NCI-H2081 (cell line): ENCODE results near the gene OVCA2.
"Not testable (repeated sequence)": the region's sequence is repeated elsewhere in the genome, so short reads cannot be mapped to it uniquely, and the experiment has no call there.

Source experiments
- DNase-seq, 2 experiments: peaks; one replicate each; lab custom pipeline; 2025; lab: John Stamatoyannopoulos, UW

The OVCA2 gene

DNA sequence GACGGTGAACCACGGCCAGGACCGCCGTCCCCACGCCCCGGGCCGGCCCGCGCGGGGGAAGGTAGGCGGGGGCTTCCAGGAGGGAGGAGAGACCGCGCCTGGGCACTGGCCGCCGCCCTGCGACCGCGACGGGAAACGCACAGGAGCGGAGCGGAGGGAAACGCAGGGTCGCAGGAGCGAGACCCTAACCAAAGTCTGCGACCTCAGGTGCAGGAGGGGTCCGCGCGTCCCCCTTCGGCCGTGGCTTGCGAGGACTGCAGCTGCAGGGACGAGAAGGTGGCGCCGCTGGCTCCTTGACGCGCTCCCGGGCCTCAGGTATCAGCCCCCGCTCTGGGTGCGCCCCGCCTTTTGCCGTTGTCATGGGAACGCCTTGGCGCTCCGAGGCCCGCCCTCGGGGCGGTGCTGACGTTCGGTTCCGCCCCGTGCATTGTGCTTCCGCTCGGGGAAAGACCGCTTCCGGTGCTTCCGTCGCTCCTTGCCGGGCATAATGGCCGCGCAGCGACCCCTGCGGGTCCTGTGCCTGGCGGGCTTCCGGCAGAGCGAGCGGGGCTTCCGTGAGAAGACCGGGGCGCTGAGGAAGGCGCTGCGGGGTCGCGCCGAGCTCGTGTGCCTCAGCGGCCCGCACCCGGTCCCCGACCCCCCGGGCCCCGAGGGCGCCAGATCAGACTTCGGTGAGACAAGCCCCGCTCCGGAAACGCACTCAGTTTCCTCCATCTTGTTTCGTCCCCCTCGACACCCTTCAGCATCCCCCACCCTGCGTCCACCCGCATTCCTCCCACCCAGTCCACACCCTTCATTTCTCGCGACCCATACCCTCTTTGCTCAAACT, at the start of gene OVCA2:
TSS of gene OVCA2 (plus strand) at position 462 of the 829 bp plus-strand sequence. CDS start at position 488, 26 bp downstream.
- peak; percentile 93 for DNase-seq

- DNase-seq, result no peak
Measured at GRCh38 chr17:1992541-1992940, 49.3 kb upstream of the OVCA2 start.

DNA sequence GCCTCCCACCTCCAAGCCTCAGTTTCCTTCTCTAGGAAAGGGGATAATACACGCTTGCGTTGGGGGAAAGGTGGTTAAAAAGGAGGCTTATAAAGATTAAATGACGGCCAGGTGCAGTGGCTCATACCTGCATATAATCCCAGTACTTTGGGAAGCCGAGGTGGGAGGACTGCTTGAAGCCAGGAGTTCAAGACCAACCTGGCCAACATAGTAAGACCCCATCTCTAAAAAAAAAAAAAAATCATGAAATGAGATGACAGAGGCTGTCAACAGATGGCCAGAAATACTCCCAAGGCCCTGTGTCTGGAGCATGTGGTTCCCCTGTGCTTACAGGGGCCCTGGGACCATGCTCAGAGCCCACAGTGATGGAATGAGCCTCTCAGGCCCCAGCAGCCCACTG, 47.1 kb upstream of the OVCA2 start:
- no peak for DNase-seq

DNA sequence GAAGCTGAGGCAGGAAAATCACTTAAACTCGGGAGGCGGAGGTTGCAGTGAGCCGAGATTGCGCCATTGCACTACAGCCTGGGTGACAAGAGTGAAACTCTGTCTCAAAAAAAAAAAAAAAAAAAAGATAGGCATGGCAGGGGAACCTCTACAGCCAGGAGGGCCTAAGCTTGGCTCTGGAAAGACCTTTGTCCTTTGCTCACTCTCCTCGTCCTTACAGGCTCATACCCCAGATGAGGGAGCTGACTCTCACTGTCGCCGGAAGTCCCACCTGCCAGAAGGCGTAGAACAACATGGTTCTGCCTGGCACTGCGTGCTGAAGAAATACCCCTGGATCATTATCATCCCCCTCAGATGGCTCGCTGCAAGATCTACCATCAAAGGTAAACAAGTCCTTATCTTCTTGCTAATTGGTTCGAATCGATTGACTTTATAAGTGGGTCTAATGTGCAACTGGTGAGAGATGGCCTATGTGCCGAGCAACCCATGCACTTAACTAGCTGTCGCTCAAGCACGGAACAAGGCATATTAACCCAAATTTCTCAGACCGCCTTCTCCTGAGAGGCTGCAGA, 46.4 kb upstream of the OVCA2 start:
- no peak for DNase-seq

GRCh38 chr17:1995907-1996799, 45.7 kb upstream of the OVCA2 start:
- no peak for DNase-seq

GRCh38 chr17:1996800-1997288, 45.0 kb upstream of the OVCA2 start:
- DNase-seq, result no peak

DNA sequence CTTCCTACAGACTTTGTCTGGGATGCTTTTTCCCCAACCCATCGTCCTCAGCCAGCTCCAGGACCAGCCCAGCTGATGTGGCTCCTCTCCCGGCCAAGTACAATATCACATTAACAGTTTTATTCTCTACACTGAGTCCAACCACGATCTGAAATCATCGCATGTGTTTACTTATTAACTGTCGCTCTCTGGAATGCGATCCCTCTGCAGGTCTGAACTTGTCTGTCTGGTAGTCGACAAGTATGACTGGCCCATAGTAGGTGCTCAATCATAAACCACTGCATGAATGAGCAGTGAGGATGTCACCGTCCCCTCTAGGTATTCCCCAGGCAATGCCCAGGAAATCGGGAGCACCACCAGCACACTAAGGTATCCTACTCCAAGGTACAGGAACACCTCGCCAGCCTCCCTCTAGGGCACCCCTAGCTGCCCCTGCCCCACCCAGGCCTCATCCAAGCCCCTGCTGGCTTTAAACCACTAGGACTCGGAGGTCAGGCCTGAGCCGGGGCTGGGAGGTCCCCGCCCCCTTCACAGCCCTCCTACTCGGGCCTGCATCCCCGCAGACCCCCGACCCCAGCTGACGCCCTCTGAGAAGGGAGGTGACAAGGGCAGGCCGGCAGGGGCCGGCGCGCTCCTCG, 44.4 kb upstream of the OVCA2 start:
- no peak for DNase-seq

DNA sequence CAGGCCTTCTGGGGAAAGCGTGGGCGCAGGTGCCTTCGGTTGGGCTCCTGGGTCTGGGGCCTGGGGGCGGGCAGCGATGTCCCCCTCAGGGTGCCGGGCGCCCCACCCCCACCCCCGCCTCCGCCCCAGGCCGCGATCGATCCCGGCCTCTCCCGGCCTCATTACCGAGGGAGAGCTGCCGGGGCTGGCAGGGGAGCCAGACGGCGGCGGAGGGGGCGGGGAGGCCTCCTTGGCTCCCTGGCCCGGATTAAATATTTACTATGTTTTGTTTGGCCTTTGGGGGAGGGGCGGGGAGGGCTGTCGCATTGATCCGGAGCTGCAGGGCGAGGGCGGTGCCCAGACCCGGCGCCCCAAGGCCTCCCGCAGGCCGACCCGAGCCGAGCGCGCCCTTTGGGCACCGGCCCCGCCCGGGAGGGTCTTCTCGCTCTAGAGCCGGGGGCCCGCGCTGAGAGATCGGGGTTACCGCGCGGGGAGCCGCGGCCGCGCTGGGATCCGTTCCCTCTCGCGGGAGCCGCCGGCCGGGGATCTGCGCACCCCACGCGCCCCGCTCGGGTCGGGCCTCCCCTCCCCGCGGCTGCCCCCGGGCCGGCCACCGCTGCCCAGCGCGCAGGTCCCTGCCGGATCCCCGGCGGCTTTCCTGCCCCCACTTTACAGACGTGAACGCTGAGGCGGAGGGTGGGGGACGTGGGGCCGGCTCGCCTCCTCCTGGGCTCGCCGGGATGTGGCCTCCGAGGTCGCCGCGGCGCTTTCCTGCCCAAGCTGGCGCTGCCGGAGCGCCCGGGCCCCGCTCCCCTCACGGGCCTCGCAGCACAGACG, 43.7 kb upstream of the OVCA2 start:
- DNase-seq, result no peak

- peak; percentile 18 to 48 for DNase-seq
Measured at GRCh38 chr17:1999557-2000251, 42.1 kb upstream of the OVCA2 start.

GRCh38 chr17:2002767-2003329, 39.0 kb upstream of the OVCA2 start:
- DNase-seq, result no peak

DNA sequence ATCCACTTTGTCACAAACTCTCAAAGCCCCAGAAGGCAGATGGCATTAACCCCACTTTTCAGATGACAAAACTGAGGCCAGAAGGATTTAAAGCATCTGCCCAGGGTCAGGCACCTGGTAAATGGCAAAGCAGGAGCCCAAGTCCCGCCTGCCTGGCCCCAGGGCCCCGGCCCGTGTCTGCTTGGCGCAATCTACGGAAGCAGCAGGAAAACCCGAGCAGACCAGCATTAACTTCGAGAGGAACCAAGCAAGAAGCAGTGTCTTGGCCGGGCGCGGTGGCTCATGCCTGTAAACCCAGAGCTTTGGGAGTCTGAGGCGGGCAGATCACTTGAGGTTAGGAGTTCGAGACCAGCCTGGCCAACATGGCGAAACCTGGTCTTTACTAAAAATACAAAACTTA, 38.3 kb upstream of the OVCA2 start:
- no peak for DNase-seq

DNA sequence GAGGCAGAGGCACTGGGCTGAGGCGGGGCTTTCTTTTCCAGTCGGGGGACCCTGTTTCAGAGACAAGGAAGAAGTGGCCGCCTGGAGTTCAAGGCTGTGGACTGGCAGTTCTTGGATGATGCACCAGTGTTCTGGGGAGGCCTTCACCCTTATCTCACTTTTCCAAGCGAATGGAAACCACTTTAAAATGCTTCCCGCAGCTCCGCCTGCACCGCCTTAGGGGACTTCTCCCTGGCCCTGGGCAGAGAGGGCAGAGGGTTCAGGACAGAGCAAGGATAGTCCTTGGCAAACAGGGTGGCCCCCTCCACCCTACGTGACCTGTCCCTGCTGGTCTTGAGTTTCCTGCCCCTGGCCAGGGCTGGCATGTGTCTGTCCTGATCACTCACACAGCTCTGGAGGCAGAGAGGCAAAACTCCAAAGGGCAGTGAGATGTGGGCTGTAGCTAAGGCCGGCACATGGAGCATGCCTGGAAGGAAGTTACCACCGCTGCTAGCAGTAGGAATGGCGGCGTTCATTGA, 37.3 kb upstream of the OVCA2 start:
- no peak for DNase-seq

DNA sequence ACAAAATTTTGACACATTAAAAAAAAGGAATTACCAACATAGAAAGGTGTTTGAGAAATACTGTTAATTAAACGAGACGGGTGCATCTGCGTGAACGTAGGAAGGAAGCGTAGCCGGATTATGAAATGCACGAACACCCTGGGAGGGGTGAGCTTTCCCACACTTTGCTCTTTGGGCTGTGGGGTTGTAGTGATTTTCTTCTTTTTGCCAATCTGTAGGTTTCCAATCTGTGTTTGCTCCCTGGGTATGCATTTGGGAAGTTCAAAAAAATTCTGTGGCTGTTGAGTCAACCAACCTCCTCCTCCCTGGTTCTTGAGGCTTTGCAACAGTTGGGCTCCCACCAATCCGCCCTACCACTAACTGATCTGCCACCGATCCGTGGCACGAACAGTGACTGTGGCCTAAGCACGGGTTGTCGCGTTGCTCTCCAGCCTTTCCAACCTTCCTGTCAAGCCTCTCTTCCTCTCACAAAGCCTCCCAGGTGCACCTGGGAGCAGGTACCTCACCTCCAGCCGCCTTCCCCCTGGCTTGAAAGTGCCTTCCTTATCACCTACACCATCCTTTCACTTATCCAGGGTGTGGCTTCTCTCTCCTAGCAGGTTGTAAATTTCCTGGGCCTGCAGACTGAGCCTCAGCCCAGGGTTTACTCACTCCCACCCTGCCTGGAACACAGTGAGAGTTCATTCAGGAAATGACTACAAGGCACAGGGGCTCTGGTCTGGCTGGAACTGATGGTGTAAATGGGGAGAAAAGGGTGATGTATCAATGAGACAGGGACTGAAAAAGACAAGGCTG, 33.3 kb upstream of the OVCA2 start:
- no peak for DNase-seq

- no peak for DNase-seq
Measured at GRCh38 chr17:2009737-2010136, 32.1 kb upstream of the OVCA2 start.

GRCh38 chr17:2011411-2012371, 30.1 kb upstream of the OVCA2 start:
- no peak for DNase-seq

DNA sequence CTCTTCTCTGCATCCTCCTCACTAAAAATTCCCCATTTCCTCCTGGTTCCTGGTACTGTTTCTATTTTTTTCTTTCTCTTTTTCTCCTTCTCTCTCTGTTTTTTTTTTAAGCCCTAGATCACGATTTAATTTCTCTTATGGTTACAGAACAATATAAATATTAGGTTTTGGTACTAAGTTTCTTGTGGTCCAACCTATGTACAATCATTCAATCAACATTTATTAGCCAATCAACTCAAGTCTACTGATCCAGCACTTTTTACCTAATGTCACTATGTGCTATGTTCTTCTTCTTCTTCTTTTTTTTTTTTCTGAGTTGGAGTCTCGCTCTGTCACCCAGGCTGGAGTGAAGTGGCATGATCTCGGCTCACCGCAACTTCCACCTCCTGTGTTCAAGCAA, 29.3 kb upstream of the OVCA2 start:
- no peak for DNase-seq

DNA sequence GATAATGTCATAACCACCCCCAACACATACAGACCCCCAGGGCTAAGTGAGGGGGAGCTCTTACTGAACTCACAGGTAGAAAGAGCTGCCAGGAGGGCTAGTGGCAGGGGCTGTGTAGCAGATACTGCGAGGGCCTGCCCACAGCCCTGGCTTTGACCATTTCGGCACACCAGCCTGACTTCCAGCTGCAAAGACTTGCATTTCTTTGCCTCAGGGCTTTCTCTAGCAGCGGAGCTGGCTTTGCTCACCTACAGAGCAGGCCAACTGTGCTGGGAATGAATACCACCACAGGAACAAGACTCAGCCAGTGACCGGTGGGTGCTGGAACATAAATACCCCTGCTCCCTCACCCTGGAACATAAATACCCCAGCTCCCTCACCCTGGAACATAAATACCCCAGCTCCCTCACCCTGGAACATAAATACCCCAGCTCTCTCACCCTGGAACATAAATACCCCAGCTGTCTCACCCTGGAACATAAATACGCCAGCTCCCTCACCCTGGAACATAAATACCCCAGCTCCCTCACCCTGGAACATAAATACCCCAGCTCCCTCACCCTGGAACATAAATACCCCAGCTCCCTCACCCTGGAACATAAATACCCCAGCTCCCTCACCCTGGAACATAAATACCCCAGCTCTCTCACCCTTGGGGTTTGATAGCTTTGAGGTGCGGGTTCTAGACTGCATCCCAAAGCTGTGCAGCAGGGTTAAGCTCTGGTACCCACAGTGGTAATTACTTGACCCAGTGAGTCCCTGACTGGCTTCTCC, 28.4 kb upstream of the OVCA2 start:
- DNase-seq, result not testable (repeated sequence)
